Loucy (cell line): ENCODE measurements around the gene AK2.
"Not testable (repeated sequence)": the region's sequence is repeated elsewhere in the genome, so short reads cannot be mapped to it uniquely, and the experiment has no call there.

Experiments used
- CTCF ChIP-seq: fragments of 200-600 bp; sonication (generic); conservative IDR thresholded peaks from 2 replicates; pipeline ENCODE4 v1.5.1; 2014; ENCODE audit warnings: mild to moderate bottlenecking, antibody characterized with exemption, low read length
- EZH2phosphoT487 ChIP-seq: fragments of 200-600 bp; IDR thresholded peaks from 2 replicates; pipeline ENCODE4 v1.6.1; 2018; ENCODE audit warnings: antibody characterized with exemption, mild to moderate bottlenecking, moderate library complexity, borderline replicate concordance

GRCh38 chr1:32975055-32975454 is 61.6 kb downstream of the AK2 start:
- not testable (repeated sequence) for TF ChIP-seq CTCF, EZH2phosphoT487
